Astrocyte (in vitro differentiated cells and primary cell): Measurements from ENCODE around the gene OSBPL1A.

Experiments
- EZH2 ChIP-seq: IDR thresholded peaks from 2 replicates; pipeline ENCODE4 v1.6.1; 2012; ENCODE audit warnings: mild to moderate bottlenecking, low read length, inconsistent platforms; ENCODE audit not compliant: insufficient read depth
- TF ChIP-seq, protein P1 (sequence below): IDR thresholded peaks from 2 replicates; pipeline ENCODE4 v1.5.1; 2011; ENCODE audit warnings: low read depth, mild to moderate bottlenecking, inconsistent platforms, low read length, moderate library complexity; ENCODE audit not compliant: insufficient read depth

DNA sequence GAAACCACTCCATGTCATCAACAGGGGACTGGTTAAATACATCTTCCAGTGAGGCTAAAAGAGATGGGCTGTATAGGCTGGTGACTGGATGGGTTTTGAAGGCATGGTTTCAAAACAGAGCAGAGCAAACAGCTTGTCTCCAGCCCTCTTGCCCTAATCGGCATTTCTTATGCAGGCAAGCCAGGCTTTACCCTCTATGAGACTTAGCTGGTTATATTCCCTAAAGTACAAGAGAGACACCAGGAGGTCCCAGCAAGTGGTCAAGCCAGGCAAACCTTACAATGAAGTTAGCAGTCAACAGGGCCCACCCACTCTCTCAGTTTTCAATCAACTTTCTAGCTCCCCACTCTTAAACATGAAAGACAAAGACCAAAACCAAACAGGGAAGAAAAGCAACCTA, 19.0 kb downstream of the OSBPL1A start:
- TF ChIP-seq, protein P1, sequence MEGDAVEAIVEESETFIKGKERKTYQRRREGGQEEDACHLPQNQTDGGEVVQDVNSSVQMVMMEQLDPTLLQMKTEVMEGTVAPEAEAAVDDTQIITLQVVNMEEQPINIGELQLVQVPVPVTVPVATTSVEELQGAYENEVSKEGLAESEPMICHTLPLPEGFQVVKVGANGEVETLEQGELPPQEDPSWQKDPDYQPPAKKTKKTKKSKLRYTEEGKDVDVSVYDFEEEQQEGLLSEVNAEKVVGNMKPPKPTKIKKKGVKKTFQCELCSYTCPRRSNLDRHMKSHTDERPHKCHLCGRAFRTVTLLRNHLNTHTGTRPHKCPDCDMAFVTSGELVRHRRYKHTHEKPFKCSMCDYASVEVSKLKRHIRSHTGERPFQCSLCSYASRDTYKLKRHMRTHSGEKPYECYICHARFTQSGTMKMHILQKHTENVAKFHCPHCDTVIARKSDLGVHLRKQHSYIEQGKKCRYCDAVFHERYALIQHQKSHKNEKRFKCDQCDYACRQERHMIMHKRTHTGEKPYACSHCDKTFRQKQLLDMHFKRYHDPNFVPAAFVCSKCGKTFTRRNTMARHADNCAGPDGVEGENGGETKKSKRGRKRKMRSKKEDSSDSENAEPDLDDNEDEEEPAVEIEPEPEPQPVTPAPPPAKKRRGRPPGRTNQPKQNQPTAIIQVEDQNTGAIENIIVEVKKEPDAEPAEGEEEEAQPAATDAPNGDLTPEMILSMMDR = no peak
- no peak for TF ChIP-seq EZH2
